Left cardiac atrium (tissue), 4 donors: ENCODE results near the gene OCIAD1. TPM values are rescaled to one million over a fixed set of nuclear protein-coding genes. Genes with fewer than 3 reads are reported as not detected.
"Not testable (repeated sequence)": the region's sequence is repeated elsewhere in the genome, so short reads cannot be mapped to it uniquely, and the experiment has no call there.

Experiments
- ATAC-seq, 2 donors: fragments of 200-7000 bp; cut with Tn5 transposase; one replicate each; pipeline ENCODE4 v1.9.1; 2020; ENCODE audit warnings: mild to moderate bottlenecking in 2 of 2, moderate library complexity in 2 of 2
- DNase-seq: peaks from one replicate; pipeline ENCODE4 v3.0.0-alpha.2; 2020
- intact Hi-C, 2 donors: fragments of 100-400 bp; cut with DNase I; formaldehyde crosslinking; loops; one replicate each; pipeline versions ENCODE4 v1.14.1 to v1.15.1; 2022 to 2023
- total RNA-seq, 2 donors: library from RNA; stranded (reverse); fragmentation: NEBNext Ultra II Directional; extraction: Animal tissue kit (Norgen Biotek cat#: 25700); gene quantifications; one replicate each; pipeline ENCODE4 v1.2.1, GENCODE V29; 2021
- donor health status: DM: no; HTN: yes; CAD: no.
- donor health status: DM: no; HTN: yes; CAD: no; lungs with severe emphysema.
- donor health status: DM: yes; HTN: yes; CAD: no.
- donor health status: Dilated cardiomyopathy.

Gene OCIAD1
- total RNA-seq, 2 donors from 2014 or later: 128 to 149 TPM

DNA sequence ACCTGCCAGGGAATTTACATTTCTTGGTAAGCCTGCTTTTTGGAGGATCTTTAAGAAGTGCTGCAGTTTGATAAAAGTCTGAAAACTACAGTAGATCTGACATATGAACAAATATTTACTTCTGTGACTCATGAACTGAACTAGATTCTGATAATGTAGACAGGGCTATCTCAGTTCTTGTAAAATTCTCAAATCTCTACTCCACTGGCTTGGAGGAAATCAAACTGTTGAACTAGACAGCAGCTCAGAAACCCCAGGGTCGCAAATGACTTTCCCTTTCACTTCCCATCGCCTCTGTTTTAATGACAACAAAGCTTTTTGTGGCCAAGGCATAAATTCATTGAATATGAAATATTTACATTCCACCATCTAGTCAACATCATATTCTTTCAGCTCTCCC is 15.4 kb upstream of the OCIAD1 start:
- ATAC-seq: no peak
- intact Hi-C loops: no loop called here
- no peak for DNase-seq

DNA sequence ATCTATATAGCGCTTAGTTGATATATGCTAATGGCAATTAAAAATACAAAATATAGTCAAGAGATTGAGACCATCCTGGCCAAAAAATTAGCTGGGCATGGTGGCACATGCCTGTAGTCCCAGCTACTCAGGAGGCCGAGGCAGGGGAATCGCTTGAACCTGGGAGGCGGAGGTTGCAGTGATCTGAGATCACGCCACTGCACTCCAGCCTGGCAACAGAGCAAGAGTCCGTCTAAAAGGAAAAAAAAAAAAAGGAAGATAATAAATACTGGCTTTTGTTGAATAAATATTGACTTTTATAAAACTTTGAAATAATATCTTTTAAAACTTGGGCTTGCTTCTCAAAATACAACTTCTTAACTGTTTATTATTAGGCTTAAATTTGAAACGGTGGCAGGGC is 14.6 kb upstream of the OCIAD1 start:
- DNase-seq, ATAC-seq, intact Hi-C loops: not testable (repeated sequence)

DNA sequence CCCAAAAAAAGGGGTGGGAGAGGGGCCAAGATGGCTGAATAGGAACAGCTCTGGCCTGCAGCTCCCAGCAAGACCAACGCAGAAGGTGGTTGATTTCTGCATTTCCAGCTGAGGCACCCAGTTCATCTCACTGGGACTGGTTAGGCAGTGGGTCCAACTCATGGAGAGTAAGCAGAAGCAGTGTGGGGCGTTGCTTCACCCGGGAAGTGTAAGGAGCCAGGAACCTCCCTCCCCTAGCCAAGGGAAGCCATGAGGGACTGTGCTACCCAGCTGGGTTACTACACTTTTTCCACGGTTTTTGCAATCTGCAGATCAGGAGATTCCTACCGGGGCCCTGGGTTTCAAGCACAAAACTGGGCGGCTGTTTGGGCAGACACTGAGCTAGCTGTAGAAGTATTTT is 13.9 kb upstream of the OCIAD1 start:
- intact Hi-C loops: no loop called here
- DNase-seq: no peak

DNA sequence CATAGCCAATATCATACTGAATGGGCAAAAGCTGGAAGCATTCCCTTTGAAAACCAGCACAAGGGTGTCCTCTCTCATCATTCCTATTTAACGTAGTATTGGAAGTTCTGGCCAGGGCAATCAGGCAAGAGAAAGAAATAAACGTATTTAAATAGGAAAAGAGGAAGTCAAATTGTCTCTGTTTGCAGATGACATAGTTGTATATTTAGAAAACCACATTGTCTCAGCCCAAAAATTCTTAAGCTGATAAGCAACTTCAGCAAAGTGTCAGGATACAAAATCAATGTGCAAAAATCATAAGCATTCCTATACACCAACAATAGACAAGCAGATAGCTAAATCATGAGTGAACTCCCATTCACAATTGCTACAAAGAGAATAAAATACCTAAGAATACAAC is 9.5 kb upstream of the OCIAD1 start:
- DNase-seq, ATAC-seq, intact Hi-C loops: not testable (repeated sequence)

More for the DNA sequence above, 13.9 kb upstream of the OCIAD1 start:
- ATAC-seq: peak in 1 of 2 donors; percentile 34

DNA sequence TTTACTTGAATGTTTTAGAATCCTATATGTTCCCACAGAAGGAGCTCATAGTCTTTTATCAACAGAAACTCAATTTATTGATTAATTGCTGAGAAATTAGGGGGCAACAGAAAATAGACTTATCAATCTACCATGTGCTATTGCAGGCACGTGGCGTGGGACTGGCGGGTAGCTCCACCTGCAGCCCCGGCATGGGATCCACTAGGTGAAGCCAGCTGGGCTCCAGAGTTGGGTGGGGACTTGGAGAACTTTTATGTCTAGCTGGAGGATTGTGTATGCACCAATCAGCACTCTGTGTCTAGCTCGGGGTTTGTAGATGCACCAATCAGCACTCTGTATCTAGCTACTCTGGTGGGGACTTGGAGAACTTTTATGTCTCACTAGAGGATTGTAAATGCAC is 3.3 kb upstream of the OCIAD1 start:
- intact Hi-C loops: no loop called here
- DNase-seq (no peak), ATAC-seq (no peak)

DNA sequence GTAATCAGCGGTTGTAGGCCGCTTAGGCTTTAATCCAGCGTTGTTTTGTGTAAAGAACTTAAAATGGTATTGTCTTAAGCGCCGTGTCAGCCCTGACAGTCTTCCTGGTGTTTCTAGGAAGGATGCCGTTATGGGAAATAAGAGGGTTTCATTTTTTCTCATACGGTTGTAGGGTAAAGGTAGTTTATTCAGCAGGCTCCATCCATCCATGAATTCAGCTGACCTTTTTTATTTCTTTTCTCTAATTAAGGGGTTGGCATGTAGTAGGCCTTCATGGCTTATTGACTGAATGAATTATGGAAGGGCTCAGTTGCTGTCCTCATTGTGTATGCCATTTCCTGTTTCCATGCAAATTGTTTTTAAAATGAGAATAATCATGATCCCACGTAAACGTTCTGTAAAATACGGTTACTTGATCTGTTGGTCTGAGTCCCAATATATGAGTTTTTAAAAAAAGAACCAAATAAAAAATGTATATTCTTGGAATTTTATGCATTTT is 693 bp downstream of the OCIAD1 start:
- intact Hi-C loops: loop anchor here in 1 of 2 donors (1.0 kb wide), 1 partner anchor 51 kb away; the partner anchor contains the start of gene FRYL
- DNase-seq (no peak), ATAC-seq (no peak)

DNA sequence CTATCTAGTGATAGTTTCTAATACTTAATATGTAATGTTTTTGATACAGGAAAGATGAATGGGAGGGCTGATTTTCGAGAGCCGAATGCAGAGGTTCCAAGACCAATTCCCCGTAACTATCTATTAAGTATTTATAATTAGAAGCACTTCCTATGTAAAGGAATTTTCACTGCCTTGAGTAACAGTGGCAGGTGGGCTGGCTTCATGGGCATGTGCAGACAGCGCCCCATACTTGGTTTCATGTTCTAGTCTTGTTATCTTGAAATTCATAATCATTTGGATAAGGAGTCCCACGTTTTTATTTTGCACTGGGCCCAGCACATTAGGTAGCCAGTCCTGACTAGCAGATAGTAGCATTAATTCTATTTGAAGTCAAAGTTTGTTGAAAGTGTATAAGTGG is 1.7 kb downstream of the OCIAD1 start:
- no peak for DNase-seq
- no peak for ATAC-seq
- intact Hi-C loops: no loop called here

DNA sequence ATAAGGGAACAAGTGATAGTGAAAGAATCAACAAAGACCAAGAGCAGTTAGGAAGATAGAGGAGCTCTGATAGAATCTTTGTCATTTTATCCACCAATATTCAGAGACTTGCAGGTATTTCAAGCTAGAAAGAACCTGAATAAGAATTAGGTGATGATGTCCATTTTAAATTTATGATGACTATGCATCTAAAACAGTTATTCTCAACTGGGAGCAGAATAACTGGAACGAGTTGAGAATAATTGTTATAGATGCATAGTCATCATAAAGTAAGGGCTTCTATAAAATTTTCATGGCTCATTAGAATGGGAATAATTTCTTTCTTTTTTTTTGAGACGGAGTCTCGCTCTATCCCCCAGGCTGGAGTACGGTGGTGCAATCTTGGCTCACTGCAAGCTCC is 5.8 kb downstream of the OCIAD1 start:
- no peak for DNase-seq
- ATAC-seq: no peak
- intact Hi-C loops: no loop called here

DNA sequence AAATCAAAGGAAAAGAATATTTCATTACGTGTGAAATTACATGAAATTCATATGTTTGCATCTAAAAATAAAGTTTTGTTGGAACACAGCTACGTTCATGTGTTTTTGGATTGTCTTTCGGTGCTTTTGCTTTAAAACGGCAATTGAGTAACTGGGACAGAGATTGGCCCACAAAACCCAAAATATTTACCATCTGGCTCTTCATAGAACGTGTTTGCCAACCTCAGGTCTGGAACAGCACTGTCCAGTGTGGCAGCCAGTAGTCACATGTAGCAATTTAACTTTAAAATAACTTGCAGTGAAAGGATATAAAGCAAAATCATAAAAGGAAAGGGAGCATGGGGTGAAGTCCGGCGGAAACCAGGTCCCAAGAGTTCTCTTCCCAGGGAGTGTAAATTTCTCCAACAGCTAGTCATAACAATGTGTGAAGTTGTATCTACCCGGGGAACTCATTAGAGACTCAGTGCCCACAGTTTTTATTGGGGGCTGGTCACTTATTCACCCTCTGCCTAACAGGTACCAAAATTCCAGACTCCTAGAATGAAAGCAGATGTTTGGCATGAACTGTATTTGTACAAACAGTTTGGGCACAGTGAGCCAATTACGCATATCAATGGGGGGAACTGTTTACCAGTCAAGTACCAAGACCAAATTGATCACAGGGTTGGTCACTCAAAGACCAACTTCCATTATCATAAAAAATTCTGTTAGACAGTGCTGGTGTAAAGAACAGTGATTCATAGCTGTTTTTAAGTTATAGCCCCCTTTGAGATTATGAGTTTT is 10.3 kb downstream of the OCIAD1 start:
- no peak for ATAC-seq
- intact Hi-C loops: no loop called here
- no peak for DNase-seq

DNA sequence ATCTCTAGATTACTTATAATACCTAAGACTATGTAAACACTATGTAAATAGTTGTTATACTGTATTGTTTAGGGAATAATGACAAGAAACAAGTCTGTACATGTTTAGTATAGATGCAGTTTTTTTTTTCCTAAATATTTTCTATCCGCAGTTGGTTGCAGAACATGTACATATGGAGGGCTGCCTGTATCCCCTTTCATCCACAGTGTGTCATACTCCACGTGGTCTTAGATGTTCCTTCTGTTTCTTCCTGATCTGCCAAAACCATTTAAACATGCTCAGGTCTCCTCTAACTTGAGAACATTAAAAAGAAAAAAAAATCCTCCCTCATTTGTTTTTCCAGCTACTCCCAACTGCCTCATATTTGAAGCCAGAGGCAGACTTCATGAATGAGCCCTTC is 14.0 kb downstream of the OCIAD1 start:
- DNase-seq (no peak), ATAC-seq (no peak)
- intact Hi-C loops: no loop called here

DNA sequence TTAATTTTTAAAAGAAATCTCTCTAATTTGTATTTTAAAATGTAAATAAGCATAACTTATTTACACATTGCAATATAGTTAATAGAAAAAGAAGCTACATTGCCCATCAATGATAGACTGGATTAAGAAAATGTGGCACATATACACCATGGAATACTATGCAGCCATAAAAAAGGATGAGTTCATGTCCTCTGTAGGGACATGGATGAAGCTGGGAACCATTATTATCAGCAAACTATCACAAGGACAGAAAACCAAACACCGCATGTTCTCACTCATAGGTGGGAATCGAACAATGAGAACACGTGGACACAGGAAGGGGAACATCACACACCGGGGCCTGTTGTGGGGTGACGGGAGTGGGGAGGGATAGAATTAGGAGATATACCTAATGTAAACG is 17.9 kb downstream of the OCIAD1 start:
- intact Hi-C loops, DNase-seq, ATAC-seq: not testable (repeated sequence)

DNA sequence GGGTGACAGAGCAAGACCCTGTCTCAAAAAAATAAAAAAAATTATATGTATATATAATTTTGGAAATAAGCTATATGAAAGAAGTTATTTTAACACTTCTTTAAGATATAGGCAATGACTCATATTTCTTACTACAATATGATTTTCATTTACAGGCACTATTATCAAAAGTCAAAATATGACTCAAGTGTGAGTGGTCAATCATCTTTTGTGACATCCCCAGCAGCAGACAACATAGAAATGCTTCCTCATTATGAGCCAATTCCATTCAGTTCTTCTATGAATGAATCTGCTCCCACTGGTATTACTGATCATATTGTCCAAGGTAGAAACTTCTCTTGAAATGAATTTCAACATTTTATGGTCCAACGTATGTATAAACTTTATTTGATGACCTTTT is 20.8 kb downstream of the OCIAD1 start:
- intact Hi-C loops: loop anchor here in 1 of 2 donors (10.0 kb wide), 1 partner anchor 267 kb away; no protein-coding TSS in a partner anchor
- DNase-seq (no peak), ATAC-seq (no peak)

DNA sequence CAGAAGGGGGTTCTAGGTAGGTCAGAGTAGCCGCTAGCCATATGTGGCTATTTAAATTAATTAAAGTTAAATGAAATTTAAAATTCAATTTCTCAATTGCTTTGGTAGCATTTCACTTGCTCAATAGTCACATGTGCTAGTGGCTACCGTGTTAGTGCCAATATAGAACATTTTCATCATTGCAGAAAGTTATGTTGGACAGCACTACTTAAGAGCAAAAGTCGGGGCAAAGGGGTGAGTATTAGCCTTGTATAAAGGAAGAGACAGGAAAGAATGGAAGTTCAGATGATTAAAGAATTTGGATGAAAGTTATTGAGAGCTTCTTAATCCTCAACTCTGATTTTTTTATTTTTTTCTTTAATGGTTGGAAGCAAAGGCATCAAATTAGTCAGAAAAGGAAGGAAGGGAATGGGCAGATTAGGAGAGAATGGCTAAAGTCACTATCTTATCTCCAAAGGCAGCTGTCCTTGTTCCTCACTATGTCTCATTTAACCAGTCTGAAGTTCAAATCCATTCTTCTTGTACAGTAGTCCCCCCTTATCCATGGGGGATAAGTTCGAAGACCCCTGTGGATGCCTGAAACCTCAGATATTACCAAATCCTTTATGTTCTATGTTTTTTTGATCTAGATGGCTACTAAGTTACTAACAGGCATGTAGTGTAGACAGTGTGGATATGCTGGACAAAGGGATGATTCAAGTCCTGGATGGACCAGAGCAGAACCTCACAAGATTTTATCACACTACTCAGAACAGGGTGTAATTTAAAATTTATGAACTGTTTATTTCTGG is 22.9 kb downstream of the OCIAD1 start:
- ATAC-seq (no peak), DNase-seq (no peak)
- intact Hi-C loops: loop anchor here in 1 of 2 donors (10.0 kb wide), 1 partner anchor 269 kb away; no protein-coding TSS in a partner anchor

DNA sequence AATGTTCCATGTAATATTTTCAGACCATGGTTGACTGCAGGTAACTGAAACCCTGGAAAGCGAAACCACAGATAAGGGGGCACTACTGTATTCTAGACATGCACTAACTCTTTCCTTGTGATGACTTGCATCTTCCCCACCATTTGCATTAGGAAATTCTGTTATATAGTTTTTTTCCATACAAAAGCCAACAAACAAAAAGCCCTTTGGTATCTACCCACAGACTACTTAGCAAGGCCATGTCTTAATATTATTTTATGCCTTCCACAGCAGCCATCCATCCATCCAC is 23.5 kb downstream of the OCIAD1 start:
- no peak for DNase-seq
- ATAC-seq: no peak
- intact Hi-C loops: loop anchor here in 1 of 2 donors (10.0 kb wide), 1 partner anchor 270 kb away; no protein-coding TSS in a partner anchor

DNA sequence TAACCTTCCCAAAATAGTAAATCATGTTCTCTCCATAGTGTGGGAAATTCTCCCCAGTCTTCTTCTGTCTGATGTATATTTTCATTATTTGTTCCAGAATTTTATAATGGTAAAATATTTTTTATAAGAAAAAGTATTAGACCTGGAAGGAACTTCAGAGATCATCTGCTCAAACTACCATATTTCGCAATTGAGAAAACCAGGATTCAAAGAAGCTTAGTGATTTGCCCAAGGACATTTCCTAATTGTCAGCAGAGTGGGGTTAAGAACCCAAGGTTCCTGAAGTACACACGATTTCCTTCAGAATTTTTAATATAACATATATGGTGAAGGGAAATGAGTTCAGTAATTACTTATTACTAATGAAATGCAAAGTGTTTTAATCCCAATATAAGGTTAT is 24.1 kb downstream of the OCIAD1 start:
- intact Hi-C loops: loop anchor here in 1 of 2 donors (10.0 kb wide), 1 partner anchor 270 kb away; no protein-coding TSS in a partner anchor
- no peak for ATAC-seq
- DNase-seq: no peak

DNA sequence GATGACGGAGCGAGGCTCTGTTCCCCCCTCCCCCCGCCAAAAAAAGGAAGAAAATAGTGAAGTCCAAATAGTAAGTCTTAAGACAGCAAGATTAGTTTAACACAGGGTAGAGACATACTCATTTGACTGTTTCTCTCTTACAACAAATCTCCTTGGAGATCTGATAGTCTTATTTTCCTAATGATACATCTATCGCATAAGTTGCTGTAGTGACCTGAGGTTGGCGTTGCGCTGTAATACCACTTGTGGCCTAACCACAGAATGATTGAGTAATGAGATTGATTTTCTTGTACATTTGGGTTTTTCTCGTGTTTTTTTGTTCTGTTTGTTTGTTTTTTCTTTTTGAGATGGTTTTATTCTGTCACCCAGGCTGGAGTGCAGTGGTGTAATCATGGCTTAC is 27.2 kb downstream of the OCIAD1 start:
- intact Hi-C loops: loop anchor here in 1 of 2 donors (10.0 kb wide), 1 partner anchor 273 kb away; no protein-coding TSS in a partner anchor
- ATAC-seq: no peak

DNA sequence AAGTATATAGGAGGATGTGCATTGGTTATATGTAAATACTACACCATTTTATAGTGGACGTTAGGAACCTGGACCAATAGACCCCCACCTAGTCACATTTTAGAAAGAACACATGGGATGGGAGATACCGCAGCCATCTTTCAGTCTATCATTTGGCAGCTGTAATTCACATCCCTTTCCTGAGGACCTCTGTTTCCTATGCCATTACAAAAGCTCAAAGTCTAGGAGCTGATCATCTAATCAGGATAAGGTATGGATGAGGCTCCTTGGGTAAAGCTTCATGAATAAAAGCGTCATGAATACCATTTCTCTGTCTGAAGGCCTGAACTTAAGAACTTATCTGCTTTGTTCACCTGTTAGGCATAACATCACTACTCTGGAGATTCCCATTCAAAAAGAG is 31.1 kb downstream of the OCIAD1 start:
- ATAC-seq (no peak), DNase-seq (no peak)
- intact Hi-C loops: no loop called here

More for the DNA sequence above, 27.2 kb downstream of the OCIAD1 start:
- no peak for DNase-seq

DNA sequence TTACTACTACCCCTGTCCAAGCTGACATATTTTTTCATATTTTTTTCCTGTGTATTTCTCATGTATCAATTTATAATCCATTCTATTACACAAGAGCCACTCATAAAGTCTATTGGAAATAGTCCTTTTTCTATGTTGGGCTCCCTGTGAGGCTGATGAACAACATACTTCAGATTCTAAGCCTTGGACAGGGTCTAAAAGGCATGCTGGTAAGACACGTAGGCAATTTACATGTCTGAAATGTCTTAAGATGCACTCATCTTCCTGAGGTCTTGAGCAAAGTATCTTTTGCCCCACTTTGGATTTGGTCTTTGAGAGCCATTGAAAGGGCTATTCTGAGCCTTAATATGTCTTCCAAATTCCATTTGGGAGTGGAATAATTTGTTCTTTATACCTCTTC is 31.8 kb downstream of the OCIAD1 start:
- no peak for DNase-seq
- intact Hi-C loops: no loop called here
- no peak for ATAC-seq

DNA sequence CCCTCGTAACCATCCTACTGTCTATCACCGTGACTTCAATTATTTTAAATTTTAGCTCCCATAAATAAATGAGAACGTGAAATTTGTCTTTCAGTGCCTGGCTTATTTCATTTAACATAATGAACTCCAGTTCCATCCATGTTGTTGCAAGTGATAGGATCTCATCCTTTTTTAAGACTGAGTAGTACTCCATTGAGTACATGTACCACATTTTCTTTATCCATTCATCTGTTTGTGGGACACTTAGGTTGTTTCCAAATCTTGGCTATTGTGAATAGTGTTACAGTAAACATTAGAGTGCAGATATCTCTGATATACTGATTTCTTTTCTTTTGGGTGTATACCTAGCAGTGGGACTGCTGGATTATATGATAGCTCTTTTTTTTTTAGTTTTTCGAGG is 32.8 kb downstream of the OCIAD1 start:
- intact Hi-C loops: no loop called here
- ATAC-seq (no peak), DNase-seq (no peak)

DNA sequence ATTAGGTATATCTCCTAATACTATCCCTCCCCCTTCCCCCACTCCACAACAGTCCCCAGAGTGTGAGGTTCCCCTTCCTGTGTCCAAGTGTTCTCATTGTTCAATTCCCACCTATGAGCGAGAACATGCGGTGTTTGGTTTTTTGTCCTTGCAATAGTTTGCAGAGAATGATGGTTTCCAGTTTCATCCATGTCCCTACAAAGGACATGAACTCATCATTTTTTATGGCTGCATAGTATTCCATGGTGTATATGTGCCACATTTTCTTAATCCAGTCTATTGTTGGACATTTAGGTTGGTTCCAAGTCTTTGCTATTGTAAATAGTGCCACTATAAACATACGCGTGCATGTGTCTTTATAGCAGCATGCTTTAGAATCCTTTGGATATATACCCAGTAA is 33.8 kb downstream of the OCIAD1 start:
- intact Hi-C loops, ATAC-seq, DNase-seq: not testable (repeated sequence)
